GOT3 (cell line): Measurements from ENCODE around the gene TAF11.
A peak's percentile ranks its signal among the peaks of the same experiment; 100 is the strongest.
"Not testable (repeated sequence)": the region's sequence is repeated elsewhere in the genome, so short reads cannot be mapped to it uniquely, and the experiment has no call there.

ENCODE experiments used
- DNase-seq: peaks from one replicate; lab custom pipeline; 2025; ENCODE audit warnings: mixed read lengths; lab: John Stamatoyannopoulos, UW

The TAF11 gene

GRCh38 chr6:34887753-34888513, at the start of gene TAF11:
TSS of gene TAF11 (minus strand) at chr6:34888042. CDS start at chr6:34887957, 85 bp downstream.
- DNase-seq: peak; percentile 67

DNA sequence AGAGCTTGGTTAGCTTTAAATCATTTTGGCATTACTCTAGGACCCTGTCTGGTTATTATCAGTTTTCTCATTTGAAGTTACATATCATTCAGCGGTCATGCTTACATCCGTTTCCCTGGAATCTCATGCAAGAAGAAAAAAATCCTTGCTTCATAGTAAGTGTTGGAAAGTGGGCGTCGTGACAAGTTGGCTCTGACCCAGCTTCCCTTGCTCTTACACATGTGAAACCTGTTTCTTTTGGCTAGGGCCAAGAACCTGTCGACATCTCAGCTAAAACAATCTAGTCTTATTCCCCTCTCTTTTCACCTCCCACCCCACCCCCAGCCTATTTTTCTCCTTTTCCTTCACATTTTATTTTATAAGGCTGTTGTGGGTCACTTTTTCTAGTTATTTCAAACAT, 46.7 kb upstream of the TAF11 start:
- no peak for DNase-seq

- not testable (repeated sequence) for DNase-seq
Observed at GRCh38 chr6:34932202-34932601, 44.4 kb upstream of the TAF11 start.

DNA sequence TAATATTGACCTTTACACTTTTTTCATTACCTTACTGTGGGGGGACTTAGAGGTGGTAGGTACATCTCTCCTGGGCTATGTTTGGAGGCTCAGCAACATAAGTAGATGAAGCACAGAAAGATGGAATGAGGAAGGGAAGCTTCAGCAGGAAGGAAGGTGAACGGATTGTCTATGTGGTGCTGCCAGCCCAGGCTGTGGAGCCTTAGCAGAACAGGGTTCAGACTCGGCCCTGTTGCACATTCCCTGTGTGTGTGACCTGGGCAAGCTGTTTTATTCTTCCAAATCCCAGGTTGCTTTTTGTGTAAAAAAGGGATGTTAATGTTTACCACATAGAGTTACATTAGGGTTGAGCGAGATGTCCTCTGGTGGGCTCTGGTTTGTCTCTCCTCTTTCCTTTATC, 42.4 kb upstream of the TAF11 start:
- no peak for DNase-seq

DNA sequence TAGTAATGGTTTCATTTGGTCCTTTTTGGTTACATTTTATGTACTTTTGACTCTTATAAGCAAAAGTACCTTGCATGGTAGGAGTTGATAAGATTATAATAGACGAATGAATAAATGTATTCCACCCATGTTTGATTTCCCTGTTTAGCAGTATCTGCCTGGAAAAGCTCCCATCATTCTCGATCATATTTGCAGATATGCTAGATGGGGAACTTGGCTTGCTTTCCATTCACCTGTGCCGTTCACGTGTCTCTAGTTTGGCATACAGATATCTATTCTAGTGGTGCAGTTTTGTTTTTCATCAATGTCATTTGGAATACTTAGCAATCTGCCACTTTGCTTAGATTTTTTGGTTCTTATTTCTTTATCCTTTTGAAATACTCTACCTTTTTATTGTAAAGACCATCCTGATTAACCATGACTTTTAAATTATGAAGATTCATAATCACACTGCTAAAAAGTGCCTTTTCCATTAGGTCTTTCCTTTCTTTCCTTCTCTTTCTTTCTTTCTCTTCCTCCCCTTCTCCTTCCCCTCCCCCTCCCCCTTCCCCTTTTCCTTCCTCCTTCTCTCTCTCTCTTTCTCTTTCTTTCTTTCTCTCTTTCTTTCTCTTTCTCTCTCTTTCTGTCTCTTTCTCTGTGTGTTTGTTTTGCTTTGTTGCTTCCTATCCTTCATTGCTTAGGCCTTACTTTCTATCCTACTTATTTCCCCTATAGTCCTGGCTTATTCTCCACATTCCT, 41.6 kb upstream of the TAF11 start:
- no peak for DNase-seq

DNA sequence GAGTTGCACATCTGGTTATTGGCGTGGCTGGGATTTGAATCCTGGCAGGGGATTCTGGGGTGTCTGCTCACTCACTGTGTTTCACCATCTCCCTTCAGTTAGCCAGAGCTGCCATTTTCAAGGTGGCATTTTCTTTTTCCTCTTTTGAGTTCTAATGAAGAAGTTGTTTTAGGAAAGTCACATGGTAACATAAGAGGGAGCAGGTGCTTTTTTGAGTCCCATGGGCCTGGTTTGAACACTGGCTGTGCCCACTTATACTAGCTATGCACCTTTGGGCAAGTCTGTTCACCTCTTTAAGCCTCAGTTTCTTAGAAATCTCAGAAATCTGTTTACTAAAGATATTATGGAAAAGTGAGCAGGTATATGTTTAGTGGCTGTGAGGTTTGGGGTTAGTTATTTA, 40.9 kb upstream of the TAF11 start:
- DNase-seq: no peak

DNA sequence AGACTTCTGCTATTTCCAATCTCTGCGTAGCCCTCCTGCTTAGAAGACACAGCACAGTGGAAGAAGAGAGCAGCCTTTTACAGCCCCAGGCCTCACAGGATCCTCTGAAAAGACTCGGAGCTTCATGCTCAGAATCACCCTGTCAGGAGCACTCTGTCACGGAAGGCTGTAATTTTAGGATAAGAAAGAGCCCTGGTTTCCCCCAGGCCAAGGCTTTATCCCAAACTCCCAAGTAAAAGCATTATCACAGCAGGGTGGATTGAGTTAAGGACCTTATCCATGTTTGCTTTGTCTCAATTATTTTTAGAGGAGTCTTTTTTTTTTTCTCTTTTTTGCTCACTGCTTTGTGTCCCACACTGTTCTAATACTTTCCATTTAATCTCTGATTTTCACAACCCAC, 40.4 kb upstream of the TAF11 start:
- no peak for DNase-seq

DNA sequence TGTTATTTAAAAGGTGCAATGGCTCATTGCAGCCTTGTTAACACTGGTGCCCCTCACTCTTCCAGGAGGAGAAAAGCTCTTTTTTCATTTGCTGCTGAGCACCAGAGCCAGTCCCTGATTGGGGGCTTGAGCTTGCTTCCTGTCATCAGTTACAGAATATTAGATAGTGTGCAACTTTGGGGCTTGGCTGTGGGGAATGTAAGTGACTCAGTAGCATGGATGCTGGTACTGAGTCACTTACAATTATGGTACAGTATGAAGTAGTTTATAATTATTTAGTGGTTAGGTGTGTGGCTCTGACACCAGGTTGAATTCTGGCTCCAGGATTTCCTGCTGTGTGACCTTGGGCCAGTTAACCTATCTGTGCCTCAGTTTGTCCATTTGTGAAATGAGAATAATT, 38.8 kb upstream of the TAF11 start:
- DNase-seq: no peak

DNA sequence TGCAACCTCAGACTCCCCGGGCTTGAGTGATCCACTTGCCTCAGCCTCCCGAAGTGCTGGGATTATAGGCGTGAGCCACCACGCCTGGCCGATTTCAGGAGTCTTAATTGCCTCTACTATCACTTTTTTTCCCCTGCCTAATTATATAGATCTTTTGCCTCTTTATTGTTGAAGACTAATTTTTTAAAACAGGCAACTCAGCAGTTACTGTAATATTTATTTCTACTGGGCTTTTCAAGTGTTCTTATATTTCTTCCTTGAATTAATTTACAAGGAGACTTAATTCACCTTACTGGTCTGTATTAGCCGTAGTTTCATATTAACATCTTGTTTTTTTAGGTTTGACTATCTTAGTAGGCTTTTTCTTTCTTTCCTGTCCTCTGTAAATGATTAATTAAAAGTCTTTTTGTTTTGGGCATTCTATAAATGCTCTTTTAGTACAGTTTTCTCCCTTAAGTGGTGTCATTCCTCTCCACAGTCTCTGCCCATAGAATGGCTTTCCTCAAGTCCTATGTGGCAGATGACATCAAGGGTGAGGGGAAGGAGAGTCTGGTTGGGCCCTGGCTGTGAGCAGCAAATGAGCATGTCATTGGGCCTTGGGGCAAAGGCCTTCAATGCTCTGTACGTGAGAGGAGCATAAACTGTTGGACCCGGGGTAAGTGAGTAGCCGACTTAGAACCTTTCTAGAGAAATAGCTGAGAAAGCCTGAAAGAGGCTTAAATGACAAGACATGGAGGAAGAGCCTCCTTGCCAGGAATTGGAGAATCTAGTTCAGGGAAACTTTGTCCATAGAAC, 37.2 kb upstream of the TAF11 start:
- no peak for DNase-seq

GRCh38 chr6:34922177-34922663, 34.4 kb upstream of the TAF11 start:
- no peak for DNase-seq

- DNase-seq: no peak
Observed at GRCh38 chr6:34920097-34920496, 32.3 kb upstream of the TAF11 start.

DNA sequence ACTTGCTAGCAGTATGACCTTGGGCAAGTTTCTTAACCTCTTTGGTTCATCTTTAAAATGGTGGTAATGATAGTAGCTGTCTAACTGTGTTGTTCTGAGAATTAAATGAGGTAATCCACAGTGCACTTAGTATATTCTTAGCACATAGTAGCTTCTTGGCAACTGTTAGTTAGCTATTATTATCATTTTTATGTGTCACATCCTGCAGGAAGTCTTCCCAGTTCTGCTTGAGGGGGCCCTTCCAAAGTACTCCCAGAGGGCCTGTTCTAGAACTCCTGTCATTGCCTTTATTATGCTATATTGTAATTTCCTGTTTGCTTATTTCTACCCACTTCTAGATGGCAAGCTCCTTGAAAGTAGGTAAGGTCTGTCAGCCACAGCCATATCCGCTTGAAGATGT, 31.8 kb upstream of the TAF11 start:
- DNase-seq: no peak

GRCh38 chr6:34917626-34918285, 29.9 kb upstream of the TAF11 start:
- no peak for DNase-seq

DNA sequence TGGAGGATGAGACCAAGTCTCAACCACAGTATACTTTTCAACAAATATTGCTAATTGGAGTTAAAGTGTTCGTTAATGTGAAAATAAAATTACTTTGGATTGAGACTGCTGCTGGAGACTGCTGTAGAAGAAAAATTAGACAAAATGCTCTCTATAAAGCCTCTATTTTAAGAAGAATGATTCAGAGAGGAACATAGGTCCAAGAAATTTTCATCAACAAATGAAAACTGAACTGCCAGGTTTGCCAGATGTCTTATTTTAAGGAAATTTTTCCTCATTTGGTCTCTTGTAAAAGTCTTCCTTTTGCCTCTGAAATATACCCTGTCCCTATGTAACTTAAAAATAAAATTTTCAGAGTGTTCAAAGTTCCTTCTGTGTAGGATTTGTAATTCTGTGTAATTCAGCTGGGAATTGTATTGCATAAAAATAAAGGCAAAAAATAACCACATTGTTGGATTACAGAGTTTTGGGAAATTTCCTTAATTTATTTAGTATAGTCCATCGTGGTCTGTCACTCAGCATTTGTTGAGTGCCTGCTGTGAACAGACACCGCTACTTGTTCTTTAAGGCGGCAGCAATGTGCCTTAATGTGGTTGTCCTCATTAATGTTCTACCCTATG, 28.6 kb upstream of the TAF11 start:
- no peak for DNase-seq

- DNase-seq: no peak
Observed at GRCh38 chr6:34914358-34914757, 26.5 kb upstream of the TAF11 start.

DNA sequence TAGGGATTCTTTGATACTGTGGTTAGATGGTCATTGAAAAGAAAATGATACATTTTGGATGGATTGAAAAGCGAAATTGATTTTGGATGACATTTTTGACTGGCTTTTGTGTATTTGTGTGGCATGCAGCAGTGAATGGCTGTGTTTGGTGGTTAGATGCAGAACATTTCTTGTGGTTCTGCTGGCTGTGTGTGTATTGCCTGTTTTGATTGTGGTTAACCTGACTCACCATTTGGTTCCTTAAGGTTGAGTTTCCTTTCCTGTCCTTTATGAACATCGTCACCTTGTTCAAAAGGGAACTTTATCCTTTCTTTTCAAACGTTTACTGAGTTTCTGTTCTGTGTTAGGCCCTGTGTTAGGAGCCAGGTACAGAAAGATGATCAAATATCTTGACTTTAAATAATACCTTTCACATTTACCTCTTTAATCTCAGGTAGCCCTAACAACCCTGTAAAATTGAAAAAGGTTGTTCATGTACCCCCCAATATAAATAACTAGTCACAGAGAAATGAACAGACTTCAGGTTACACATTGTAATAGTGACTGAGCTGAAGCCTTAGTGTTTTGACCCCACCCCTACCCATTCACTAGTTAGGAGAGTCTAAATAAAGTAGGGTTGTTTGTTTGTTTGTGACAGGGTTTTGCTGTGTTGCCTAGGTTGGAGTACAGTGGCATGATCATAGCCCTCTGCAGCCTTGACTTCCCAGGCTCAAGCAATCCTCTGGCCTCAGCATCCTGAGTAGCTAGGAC, 25.0 kb upstream of the TAF11 start:
- DNase-seq: no peak

- DNase-seq: no peak
Observed at GRCh38 chr6:34911822-34912221, 24.0 kb upstream of the TAF11 start.

GRCh38 chr6:34909320-34909883, 21.6 kb upstream of the TAF11 start:
- DNase-seq: no peak

DNA sequence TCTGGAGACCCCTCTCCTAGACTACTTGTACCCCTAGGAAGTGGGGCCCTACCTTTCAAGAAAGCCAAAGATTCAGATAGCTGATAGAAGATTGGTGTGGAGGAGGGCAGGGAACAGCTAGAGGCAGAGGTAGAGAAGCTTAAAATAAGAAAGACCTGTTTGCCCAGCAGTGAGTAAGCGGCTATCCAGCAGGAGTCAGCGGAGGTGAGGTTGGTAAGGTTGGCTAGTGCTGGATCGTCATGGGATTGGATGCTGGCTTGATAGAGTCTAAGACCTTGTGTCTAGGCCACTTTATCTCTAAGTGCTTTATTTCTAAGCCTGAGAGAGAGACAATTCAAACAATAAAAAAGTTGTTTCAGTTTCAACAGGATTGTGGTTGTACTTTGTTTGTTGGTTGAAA, 20.4 kb upstream of the TAF11 start:
- no peak for DNase-seq

GRCh38 chr6:34906826-34907225, 19.0 kb upstream of the TAF11 start:
- no peak for DNase-seq
